Cerebellar nuclear complex (tissue), 1 donor: ENCODE results near the gene CIRBP.

Experiments used
- DNase-seq, 2 experiments: peaks; one replicate each; lab custom pipeline; 2025; lab: John Stamatoyannopoulos, UW

CIRBP gene

GRCh38 chr19:1230783-1231489 is 38.2 kb upstream of the CIRBP start:
- no peak for DNase-seq

GRCh38 chr19:1231729-1232637 is 37.1 kb upstream of the CIRBP start:
- DNase-seq = no peak

GRCh38 chr19:1232652-1233072 is 36.5 kb upstream of the CIRBP start:
- no peak for DNase-seq

- DNase-seq = no peak
These were observed 35.9 kb upstream of the CIRBP start for GRCh38 chr19:1233115-1233667.

GRCh38 chr19:1234051-1234954 is 34.8 kb upstream of the CIRBP start:
- DNase-seq = no peak

- DNase-seq = no peak
These were observed 34.2 kb upstream of the CIRBP start for GRCh38 chr19:1234955-1235380.

GRCh38 chr19:1235625-1236538 is 33.2 kb upstream of the CIRBP start:
- no peak for DNase-seq

- DNase-seq = no peak
These were observed 32.6 kb upstream of the CIRBP start for GRCh38 chr19:1236576-1236975.

- no peak for DNase-seq
These were observed 32.0 kb upstream of the CIRBP start for GRCh38 chr19:1237027-1237659.

GRCh38 chr19:1237754-1238368 is 31.3 kb upstream of the CIRBP start, which contains the start of gene CBARP:
CBARP (minus strand) TSS chr19:1238005; CDS start chr19:1236100, 1,905 bp downstream.
- DNase-seq = no peak

GRCh38 chr19:1238369-1239303 is 30.5 kb upstream of the CIRBP start:
- DNase-seq = no peak

- no peak for DNase-seq
These were observed 29.7 kb upstream of the CIRBP start for GRCh38 chr19:1239420-1239795.

- peak in 1 of 2 experiments; percentile 46 for DNase-seq
These were observed 29.1 kb upstream of the CIRBP start for GRCh38 chr19:1239796-1240737.

- DNase-seq = no peak
These were observed 28.2 kb upstream of the CIRBP start for GRCh38 chr19:1240925-1241324.

- peak in 1 of 2 experiments; percentile 59 for DNase-seq
These were observed 27.6 kb upstream of the CIRBP start, which contains the start of gene ATP5F1D for GRCh38 chr19:1241417-1242095. ATP5F1D (plus strand) TSS chr19:1241751; CDS start chr19:1241851, 100 bp downstream.
